IPS DF 4.7 (cell line): ENCODE results near the gene FUT3.
"Not testable (repeated sequence)": the region's sequence is repeated elsewhere in the genome, so short reads cannot be mapped to it uniquely, and the experiment has no call there.

ENCODE experiments used
- DNase-seq: peaks from one replicate; pipeline ENCODE4 v3.0.0-alpha.2; 2013; ENCODE audit warnings: low spot score; ENCODE audit errors: extremely low read depth

The FUT3 gene

DNA sequence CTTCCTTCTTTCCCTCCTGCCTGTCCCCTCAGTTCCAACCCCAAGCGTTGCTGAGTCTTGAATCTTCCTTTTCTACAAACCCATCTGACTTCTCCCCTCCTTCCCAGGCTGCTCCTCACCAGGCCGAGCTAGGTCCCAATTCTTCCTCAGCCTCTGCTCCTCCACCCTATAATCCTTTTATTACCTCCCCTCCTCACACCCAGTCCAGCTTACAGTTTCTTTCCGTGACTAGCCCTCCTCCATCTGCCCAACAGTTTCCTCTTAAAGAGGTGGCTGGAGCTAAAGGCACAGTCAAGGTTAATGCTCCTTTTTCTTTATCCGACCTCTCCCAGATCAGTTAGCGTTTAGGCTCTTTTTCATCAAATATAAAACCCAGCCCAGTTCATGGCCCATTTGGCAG lies 2.6 kb downstream of the FUT3 start:
- DNase-seq: not testable (repeated sequence)

DNA sequence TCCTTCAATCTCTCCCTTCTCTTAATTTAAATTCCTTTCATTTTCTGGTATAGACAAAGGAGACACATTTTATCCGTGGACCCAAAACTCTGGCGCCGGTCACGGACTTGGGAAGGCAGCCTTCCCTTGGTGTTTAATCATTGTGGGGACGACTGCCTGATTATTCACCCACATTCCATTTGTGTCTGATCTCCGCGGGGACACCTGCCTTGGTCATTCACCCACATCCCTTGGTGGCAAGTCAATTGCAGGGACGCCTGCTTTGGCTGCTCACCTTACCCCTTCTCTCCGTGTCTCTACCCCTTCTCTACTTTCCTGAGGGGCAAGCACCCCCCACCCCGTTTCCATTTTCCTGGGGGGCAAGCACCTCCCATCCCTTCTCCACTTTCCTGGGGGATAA lies 3.4 kb downstream of the FUT3 start:
- DNase-seq: not testable (repeated sequence)

DNA sequence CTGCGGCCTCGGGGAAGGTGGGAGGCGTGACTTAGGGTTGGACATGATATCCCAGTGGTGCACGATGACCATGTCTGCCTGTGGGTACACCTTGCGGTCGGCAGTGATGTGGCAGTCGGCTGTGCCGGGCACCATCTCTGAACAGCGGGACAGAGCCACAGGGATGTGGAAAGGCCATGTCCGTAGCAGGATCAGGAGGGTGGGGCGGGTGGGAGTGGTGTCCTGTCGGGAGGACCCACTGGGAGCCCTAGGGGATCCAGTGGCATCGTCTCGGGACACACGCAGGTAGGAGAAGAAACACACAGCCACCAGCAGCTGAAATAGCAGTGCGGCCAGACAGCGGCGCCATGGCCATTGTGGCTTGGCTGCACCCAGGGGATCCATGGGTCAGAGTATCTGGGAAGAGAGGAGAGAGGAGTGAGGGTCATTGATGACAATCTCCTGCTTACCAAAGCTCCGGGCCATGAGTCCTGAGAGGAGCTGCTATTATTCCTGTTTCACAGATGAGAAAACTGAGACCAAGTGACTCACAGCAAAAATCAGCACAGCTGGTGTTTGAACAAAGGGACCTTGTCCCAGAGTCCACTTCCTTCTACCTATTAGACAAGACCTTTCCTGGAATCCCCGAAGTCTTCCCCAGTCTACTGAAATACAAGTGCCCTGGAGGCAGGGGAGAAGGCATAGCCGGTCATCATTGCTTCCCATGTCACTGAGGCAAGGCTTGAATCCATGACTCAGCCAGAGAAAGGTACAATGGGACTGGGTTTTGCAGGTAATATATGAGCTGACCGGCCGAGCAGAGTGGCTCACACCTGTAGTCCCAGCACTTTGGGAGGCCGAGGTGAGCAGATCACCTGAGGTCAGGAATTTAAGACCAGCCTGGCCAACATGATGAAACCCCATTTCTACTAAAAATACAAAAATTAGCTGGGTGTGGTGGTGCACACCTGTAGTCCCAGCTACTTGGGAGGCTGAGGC lies 6.5 kb downstream of the FUT3 start:
- no peak for DNase-seq

DNA sequence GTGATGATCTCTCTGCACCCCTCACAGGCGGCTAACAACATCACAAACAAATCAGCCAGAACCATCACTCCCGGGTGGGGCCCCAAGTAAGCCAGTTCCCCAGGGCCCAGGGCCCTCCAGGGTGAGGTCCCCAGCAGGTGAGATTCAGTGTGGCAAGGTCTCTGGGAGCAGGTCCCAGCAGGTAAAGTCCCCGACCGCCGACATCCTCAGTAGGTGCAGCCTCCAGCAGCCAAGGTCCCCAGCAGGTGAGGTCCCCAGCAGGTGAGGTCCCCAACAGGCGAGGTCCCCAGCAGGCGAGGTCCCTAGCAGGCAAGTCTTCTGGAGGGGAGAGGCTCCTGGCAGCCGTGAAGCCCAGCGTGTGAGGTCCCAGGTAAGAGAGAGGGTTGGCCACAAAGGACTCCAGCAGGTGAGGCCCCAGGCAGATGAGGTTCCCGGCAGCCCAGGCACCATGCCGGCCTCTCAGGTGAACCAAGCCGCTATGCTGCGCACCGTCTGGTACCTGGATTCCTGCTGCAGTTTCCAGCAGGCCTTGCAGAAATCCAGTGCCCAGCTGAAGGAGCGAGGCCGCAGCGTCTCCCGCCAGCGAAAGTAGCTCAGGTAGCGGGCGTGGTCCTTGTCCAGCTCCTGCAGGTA lies 7.8 kb downstream of the FUT3 start:
- DNase-seq: no peak

DNA sequence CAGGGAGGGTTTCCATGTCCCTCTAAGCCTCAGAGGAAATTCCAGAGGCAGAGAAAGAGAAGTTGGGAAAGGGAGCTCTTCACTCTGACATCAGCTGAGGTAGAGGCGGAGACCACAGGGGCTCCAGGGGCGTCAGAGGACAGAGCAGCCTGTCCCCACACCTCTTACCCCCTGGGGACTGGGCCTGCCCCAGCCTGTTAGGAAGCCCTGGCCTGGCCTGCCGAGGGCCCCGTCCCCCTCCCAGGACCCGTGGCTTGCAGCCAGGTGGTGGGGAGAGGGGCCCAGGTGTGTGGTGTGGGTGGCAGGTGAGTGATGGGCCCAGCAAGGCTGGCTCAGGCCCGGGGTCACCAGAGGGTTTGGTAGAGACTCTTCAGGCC lies 9.5 kb downstream of the FUT3 start:
- DNase-seq: not testable (repeated sequence)

DNA sequence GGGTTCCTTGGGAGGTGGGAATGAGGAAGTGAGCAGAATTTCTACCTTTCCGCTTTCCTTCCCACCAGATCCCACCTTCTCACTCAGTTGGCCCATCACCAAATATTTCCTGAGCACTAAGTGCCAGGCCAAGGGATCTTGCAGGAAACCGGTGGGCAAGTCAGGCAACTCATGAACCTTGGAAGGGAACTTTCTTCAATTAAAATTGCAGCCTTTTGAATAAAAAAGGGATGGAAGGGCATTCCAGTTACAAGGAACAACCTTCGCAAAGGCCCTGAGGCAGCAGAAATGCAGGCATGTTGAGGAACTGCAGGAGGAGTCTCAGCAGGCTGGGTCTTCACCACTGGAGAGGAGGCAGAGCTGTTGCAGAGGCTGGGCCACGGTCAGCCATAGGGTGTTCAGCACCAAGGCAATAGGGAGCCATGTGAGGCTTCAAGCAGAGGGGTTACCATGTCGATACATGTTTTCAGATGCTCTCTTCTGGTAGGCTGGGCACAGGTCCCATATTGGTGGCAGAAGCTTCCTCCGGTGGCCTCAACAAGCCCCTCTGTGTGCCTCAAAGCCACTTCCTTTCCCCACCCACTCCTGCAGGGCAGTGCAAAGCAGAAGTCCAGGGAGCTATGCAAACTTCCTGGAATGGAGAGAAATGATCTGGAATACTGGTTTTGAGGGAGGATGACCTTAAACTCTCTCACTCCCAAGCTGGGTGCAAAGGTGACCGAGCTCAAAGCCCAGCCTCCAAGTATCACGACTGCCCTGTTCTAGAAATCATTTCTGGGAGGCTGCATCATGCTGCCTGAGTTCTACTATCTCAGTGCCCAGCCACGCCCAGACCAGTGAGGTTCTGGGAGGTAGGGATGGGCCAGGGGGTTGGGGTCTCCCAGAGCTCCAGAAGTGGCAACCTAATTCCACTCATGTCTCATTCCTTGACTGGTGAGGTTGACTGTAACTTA lies 11.9 kb downstream of the FUT3 start, which contains the start of gene FUT6:
TSS of gene FUT6 (minus strand) at position 638 of the 953 bp plus-strand sequence. CDS start 7,135 bp downstream, outside the sequence.
- DNase-seq: no peak

DNA sequence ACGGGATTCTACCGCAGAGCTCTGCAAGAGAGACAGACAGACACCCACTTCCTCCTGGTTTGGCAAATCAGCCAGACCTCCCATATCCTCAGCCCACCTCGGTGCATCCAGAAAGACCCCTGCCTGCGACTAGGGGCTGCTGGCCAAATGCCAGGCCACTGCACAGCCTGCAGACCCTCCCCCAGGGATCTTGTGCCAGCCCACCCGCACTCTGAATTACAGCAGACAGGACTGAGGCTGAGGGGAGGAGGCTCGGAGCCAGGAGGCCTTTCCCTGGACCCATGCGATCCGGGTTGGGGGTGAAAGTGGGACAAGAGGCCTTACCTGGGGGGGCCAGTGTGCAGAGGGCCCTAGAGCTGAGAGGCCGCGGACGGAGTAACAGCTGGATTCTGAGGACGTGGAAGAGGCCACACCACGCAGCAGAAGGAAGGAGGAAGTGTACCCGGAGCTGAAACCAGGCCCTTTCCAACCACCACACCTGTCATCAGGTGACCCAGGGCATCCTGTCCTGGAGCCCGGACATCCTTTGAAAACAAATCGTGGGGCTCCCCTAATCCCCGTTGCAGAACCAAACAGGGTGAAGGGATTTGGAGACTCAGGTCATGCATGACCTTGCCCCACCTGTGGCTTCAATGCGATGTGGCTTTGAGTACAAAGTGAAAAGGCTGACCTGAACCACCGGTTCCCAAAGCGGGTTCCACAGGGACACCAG lies 12.7 kb downstream of the FUT3 start:
- no peak for DNase-seq

DNA sequence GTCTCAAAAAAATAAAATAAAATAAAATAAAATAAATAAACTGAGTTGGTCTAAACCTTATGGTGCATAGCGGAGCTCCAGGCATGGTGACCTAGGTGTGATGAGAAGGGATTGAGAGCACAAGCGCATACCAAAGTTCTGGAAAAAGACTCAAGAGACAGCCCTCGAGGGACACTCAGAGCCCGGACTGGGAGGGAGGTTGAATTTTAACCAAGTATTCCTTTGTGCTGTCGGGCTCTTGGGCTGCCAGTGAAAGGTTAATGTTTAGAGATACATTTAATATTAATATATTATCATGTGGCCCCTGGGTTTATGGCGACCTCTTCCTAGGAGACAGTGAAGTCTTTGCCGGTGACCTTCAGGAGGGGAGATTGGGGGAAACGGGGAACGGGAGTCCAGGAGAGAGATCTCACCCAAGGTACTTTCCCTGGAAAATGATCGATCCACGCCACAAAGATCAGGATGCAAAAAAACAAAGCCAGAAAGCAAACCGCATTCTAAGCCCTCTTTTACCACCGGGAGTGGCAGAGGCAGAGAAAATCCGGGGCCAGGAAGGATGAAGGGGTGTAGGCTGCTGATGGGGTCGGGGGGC lies 13.4 kb downstream of the FUT3 start:
- DNase-seq: no peak

DNA sequence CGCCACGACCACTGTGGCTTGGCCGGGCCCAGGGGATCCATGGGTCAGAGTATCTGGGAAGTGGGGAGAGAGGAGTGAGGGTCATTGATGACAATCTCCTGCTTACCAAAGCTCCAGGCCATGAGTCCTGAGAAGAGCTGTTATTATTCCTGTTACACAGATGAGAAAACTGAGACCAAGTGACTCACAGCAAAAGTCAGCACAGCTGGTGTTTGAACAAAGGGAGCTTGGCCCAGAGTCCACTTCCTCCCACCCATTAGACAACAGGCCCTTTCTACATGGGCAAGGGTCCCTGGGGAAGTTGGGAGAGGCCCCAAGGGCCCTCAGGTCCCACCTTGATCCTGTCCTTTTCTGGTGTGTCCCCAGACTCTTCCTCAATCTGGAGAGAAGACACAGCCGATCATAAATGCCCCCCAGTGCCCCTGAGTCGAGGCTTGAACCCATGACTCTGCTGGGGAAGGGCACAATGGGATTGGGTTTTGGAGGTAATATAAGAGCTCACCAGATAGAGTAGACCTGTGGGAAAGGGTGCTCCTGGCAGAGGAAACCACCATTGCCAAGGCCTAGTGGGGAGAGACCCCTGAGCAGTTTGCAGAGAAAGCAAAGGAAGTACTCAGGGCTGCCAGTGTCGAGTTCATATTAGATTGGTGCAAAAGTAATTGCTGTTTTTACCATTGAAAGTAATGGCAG lies 18.6 kb downstream of the FUT3 start:
- DNase-seq: no peak

DNA sequence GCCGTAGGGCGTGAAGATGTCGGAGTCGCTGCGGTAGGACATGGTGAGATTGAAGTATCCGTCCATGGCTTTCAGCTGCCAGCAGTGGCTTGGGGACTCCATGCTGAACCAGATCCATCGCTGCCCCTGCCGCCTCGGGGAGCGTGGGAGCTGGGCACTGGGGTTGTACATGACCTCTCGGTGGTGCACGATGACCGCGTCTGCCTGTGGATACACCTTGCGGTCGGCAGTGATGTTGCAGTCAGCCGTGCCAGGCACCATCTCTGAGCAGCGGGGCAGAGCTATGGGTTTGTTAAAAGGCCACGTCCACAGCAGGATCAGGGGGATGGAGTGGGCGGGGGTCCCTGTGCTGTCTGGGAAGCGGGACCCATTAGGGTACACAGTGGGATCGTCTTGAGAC lies 19.2 kb downstream of the FUT3 start:
- no peak for DNase-seq

DNA sequence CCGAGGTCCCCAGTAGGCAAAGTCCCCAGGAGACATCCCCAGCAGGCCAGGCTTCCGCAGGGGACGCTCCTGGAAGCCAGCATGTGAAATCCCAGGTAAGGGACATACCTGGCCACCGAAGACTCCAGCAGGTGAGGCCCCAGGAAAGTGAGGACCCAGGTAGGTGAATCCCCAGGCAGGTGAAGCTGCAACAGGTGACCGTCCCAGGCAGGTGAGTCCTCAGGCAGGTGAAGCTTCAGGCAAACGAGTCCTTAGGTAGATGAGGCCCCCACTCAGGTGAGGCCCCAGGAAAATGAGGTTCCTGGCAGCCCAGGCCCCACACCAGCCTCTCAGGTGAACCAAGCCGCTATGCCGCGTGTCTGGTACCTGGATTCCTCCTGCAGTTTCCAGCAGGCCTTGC lies 20.1 kb downstream of the FUT3 start:
- no peak for DNase-seq

DNA sequence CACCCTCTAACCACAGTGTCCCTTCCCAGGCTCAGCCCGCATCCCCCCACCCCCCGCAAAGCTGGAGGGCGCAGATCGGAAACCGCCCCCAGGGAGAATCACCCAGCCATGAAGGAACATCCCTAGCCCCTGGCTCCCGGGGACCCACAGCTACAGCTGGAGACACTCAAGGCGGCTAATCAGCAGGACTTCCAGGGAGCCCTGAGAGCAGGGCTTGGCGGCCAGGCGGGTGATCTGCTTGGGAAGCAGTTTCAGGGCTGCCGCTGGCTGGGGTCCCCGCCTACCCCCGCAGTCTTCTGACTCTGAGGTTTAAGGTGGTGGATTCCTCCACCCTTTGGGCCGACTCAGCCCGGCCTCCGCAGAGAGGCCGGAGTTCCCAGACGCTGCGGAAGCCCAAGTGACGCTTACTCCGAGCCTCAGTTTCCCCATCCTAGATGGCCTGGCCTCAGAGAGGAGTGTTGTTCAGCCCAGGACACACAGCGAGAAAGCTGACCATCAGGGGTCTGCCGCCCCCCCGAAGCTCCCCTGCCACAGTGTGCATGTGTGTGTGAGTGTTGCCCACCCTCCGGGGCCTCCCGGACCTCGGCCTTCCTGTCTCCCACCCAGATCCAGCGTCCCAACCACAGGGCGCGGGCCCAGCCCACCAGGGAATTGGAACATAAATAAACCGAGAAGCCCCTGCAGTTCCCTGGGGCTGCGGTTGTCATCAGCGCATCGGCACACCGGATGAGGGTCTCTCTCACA lies 21.5 kb downstream of the FUT3 start:
- no peak for DNase-seq

DNA sequence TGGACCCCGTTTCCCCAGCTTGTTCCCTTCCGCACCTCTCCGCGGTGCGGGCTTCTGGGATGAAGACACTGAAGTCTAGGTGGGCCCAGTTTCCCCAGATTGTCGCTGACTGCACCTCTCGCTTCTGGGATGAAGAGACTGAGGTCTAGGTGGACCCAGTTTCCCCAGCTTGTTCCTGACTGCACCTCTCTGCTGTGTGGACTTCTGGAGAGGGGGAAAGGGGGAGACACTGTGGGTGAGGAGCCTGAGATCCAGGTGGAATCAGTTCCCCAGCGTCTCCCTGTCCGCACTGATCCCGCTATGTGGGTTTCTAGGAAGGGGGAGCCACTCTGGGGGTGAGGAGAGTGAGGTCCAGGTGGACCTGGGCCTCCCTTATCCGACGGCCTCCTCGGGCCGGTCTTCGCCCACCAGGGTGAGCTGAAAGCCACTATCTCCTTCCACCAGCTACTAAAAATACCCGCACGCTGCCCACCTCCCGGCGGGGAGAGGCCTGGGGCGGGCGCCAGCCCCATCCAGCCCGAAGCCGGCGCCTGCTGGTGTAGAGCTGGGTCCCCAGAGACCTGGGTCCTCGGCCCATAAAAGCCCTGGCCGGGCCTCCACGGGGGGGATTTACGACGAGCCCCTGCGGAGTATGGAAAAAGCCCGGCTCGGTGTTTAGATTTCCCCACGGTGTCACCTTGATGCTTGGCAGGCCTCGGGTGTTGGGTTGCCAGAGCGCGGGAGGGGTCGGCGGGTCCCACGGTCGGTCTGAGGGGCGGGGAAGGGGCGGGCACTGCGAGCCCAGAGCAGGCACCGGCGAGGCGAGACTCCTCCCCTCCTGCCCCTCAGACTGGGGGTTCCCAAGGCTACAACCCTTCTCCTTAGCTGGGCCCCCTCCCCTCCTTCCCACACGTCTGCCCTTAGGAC lies 22.3 kb downstream of the FUT3 start:
- no peak for DNase-seq

DNA sequence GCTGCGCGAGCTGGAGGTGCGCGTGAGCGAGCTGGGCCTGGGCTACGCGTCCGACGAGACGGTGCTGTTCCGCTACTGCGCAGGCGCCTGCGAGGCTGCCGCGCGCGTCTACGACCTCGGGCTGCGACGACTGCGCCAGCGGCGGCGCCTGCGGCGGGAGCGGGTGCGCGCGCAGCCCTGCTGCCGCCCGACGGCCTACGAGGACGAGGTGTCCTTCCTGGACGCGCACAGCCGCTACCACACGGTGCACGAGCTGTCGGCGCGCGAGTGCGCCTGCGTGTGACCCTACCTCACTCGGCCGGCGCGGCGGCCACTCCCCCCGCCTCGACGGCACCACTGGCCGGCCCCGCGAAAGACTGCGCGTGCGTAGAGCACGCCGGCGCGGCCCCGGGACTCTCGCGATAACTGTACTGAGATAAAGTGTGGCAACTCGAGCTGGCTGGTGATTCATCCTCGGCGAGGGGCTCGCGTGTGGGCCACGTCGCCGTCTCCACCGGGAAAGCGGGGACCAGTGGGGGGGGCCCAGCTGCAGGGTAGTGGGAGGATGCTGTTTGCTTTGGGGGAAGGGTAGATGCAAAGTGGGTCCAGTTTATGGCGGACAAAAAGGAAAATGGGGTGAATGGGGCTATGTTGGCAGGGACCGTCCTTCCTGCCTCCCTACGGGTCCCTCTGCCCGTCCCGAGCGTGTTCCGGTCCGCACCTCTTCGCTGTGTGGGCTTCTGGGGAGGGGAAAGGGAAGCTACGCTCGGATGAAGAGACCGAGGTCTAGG lies 23.2 kb downstream of the FUT3 start:
- no peak for DNase-seq

DNA sequence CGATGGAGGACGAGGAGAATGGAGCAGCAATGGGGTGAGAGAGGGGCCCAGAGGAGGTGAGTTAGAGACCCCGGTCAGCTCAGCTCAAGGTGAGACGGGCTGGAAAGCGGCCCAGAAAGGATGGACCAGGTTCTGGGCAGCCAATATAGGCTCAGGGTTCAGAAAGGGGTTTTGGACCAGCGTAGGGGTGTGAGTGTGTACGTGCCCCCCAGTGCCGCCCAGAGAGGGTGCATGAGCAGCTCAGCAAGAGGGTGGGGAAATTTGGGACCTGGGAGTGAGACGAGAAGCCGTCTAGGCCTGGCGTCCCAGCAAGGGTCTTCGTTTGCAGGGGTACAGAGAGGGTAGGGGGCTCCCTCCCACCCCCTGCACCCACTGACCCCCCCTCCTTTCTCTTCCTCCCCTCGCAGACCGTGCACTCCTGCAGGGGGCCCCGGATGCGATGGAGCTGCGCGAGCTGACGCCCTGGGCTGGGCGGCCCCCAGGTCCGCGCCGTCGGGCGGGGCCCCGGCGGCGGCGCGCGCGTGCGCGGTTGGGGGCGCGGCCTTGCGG lies 23.8 kb downstream of the FUT3 start:
- no peak for DNase-seq

DNA sequence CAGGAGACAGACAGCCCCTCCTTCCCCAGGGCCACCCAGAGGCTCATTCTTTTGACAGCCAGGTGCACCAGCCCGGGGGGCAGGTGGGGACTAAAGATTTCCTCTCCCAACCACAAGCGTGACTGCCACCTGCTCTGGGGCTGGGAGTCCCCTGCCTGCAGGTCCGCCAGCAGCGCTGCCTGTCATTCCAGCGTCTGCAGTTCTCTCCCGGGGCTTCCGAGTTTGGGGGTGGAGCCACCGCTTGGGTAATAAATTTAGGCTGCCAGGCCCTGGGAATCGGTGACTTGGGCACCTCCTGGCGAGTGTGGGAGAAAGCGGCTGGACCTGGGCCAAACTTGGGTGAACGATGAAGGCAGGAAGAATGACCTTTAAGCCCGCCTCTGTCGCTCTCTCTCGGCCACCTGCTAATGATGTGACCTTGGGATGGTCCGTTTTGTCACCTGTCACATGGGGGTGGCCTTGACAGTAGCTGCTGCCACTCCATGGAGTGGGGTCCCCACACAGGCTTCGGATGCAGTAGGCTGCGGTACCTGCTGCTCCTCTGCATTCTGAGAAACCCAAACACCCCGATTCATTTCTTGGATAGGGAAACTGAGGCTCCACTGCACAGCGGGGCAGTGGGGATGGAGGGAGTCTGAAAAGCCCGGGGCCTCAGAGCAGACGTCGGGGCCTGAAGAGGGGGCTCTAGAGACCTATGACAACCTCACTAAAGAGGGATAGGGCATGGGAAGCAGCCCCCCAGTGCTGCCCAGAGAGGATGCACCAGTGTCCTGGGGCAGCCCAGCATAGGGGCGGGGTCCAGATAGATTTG lies 24.5 kb downstream of the FUT3 start:
- no peak for DNase-seq
